ENCODE data around the gene EVC. TPM values are rescaled to one million over a fixed set of nuclear protein-coding genes. Genes with fewer than 3 reads are reported as not detected.

EVC gene
- total and polyA plus RNA-seq, 2 of the 8 experiments (the other 6 are each of a cell fraction or from before 2014, with no cell fraction given): 2.6 to 9.8 TPM

- H3K79me1 ChIP-seq (ENCODE audit: low read depth, low read length): no peaks in the 10 kb centered on the region
- H3K27me3 ChIP-seq (replicated peaks in 1 of 4; ENCODE audit: control insufficient read depth in 3 of 4, extremely low read depth in 1 of 4, insufficient read depth in 3 of 4, low read length in 3 of 4): no peaks in the 10 kb centered on the region; a peak in 1 of 7 replicates
- DNase-seq (ENCODE audit: low read depth in 1 of 2, low spot score in 2 of 2) (no peak), FAIRE-seq (no peak)
- H4K8ac ChIP-seq (ENCODE audit: extremely low read depth, insufficient read depth, low read length): no peak overlapping the region
- peaks cover 0 to 41% (median 2%) of the 10 kb centered on the region in 4 experiments; a peak in 6 of 8 replicates for H3K36me3 ChIP-seq (ENCODE audit: control insufficient read depth in 2 of 4, insufficient read depth in 4 of 4, low read length in 3 of 4)
- no peak overlapping the region for H3K18ac ChIP-seq (ENCODE audit: extremely low read depth, low read length)
- H3K4me3 ChIP-seq (ENCODE audit: extremely low read depth in 1 of 4, insufficient read depth in 2 of 4, low read depth in 3 of 4, low read length in 4 of 4): no peak overlapping the region
- H2BK120ac ChIP-seq (replicated peaks; ENCODE audit: low read depth, low read length): no peak overlapping the region
- no peak overlapping the region for H4K5ac ChIP-seq (ENCODE audit: insufficient read length, low read depth, low read length)
- ChIA-PET CTCF (ENCODE audit: partially characterized antibody) (interaction anchor here (1.2 kb wide), 1 partner anchor 99 kb away, joined by 3 read pairs; no protein-coding TSS in a partner anchor), POLR2A (ENCODE audit: partially characterized antibody) (no interaction called here)
- H2BK20ac ChIP-seq (ENCODE audit: low read length): no peak overlapping the region
- peaks cover 0 to 4% of the 10 kb centered on the region in 2 experiments for H4K20me1 ChIP-seq (replicated peaks in 1 of 2; ENCODE audit: control insufficient read depth in 1 of 2, insufficient read depth in 2 of 2, low read length in 2 of 2)
- H2BK5ac ChIP-seq (ENCODE audit: low read depth, low read length): no peak overlapping the region
- H2BK15ac ChIP-seq (ENCODE audit: low read length): no peak overlapping the region
- no peak overlapping the region for H2BK12ac ChIP-seq (ENCODE audit: low read depth, low read length)
- H3K27ac ChIP-seq (ENCODE audit: low read depth, low read length): no peak overlapping the region
- no peaks in the 10 kb centered on the region for H3K9me3 ChIP-seq (ENCODE audit: insufficient read depth in 2 of 2, low read depth in 1 of 2, low read length in 1 of 2)
- H3K4ac ChIP-seq (replicated peaks; ENCODE audit: insufficient read length, low read depth, low read length): no peak overlapping the region
- no peak overlapping the region for H3K23ac ChIP-seq (ENCODE audit: insufficient read length)
- H3K9ac ChIP-seq (replicated peaks in 1 of 4; ENCODE audit: extremely low read depth in 1 of 4, low read depth in 3 of 4, low read length in 3 of 4): no peak overlapping the region
- no peak overlapping the region for H3K4me2 ChIP-seq (ENCODE audit: insufficient read depth in 1 of 2, low read depth in 2 of 2, low read length in 2 of 2)
- no peak overlapping the region for H3K14ac ChIP-seq (ENCODE audit: insufficient read length)
- H3K23me2 ChIP-seq (ENCODE audit: low read depth, low read length): no peaks in the 10 kb centered on the region
- no peak overlapping the region for H2AK5ac ChIP-seq (ENCODE audit: low read depth, low read length)
- H3K4me1 ChIP-seq (replicated peaks in 1 of 4; ENCODE audit: control insufficient read depth in 3 of 4, insufficient read depth in 4 of 4, low read length in 3 of 4): no peaks in the 10 kb centered on the region
- H2AFZ ChIP-seq (ENCODE audit: low read length): no peak overlapping the region
- WGBS, 2 experiments (ENCODE audit: extremely low coverage in 1 of 2, insufficient coverage in 1 of 2, insufficient read length in 1 of 2, insufficient replicate concordance in 2 of 2, low coverage in 1 of 2, low lambda C conversion rate in 2 of 2, missing lambda C conversion rate in 1 of 2): 84% methylated on average over 7 of the region's 7 CpGs; no CpG with 5 or more reads in 1 of the 2 experiments
- no peaks in the 10 kb centered on the region for H3K79me2 ChIP-seq (ENCODE audit: control insufficient read depth in 1 of 2, insufficient read depth in 2 of 2, low read length in 2 of 2)
- H4K91ac ChIP-seq (replicated peaks; ENCODE audit: insufficient read length, low read length): no peak overlapping the region
- H3K56ac ChIP-seq (replicated peaks; ENCODE audit: insufficient read length, low read depth, low read length): no peak overlapping the region
- no peak for TF ChIP-seq NANOG (IDR thresholded peaks at IDR 0.05; ENCODE audit: insufficient read depth, low read depth, low read length, poor library complexity, severe bottlenecking)
- no peak for TF ChIP-seq TEAD4 (IDR thresholded peaks at IDR 0.05; ENCODE audit: low read depth, low read length)
- TF ChIP-seq ASH2L (IDR thresholded peaks at IDR 0.05; ENCODE audit: low read length): no peak
- TF ChIP-seq TAF7 (optimal IDR thresholded peaks at IDR 0.05; ENCODE audit: borderline replicate concordance, low read depth, low read length): no peak
- TF ChIP-seq GABPA (IDR thresholded peaks at IDR 0.05; ENCODE audit: borderline replicate concordance, insufficient read depth, low read length): no peak
These were observed 19.4 kb upstream of the EVC start for GRCh38 chr4:5691491-5692132.

All from H1 (cell line).